ENCODE measurements around the gene TAB2.

The TAB2 gene

GRCh38 chr6:149357726-149358538 is 40.4 kb downstream of the TAB2 start:
- TF ChIP-seq NFRKB (IDR thresholded peaks at IDR 0.05): no peak
- TF ChIP-seq HDGF (IDR thresholded peaks at IDR 0.05; ENCODE audit: borderline replicate concordance): no peak
- no peak for TF ChIP-seq TARDBP (IDR thresholded peaks at IDR 0.05)
- no peak for TF ChIP-seq ZNF384 (IDR thresholded peaks at IDR 0.05)
- no peak for TF ChIP-seq FOXM1 (IDR thresholded peaks at IDR 0.05; ENCODE audit: borderline replicate concordance)
- TF ChIP-seq BHLHE40 (IDR thresholded peaks at IDR 0.05; ENCODE audit: borderline replicate concordance): no peak
- no peak for TF ChIP-seq FOXA1 (IDR thresholded peaks at IDR 0.05)
- TF ChIP-seq ELF4 (IDR thresholded peaks at IDR 0.05): no peak
- TF ChIP-seq SP1 (IDR thresholded peaks at IDR 0.05): no peak
- DNase-seq (ENCODE audit: extremely low spot score): no peak
- POLR2A ChIA-PET: no interaction called here
- CTCF ChIA-PET: no interaction called here

GRCh38 chr6:149359440-149359839 is 41.9 kb downstream of the TAB2 start:
- ChIA-PET POLR2A (no interaction called here), CTCF (no interaction called here)

GRCh38 chr6:149360536-149360935 is 43.0 kb downstream of the TAB2 start:
- ChIA-PET CTCF (no interaction called here), POLR2A (no interaction called here)
- no peak for DNase-seq (ENCODE audit: extremely low spot score)
- TF ChIP-seq HDGF (IDR thresholded peaks at IDR 0.05; ENCODE audit: borderline replicate concordance) (no peak), TARDBP (IDR thresholded peaks at IDR 0.05) (no peak), SUZ12 (IDR thresholded peaks at IDR 0.05) (no peak), PKNOX1 (IDR thresholded peaks at IDR 0.05) (no peak), FOXA1 (IDR thresholded peaks at IDR 0.05) (no peak), L3MBTL2 (conservative IDR thresholded peaks at IDR 0.05) (no peak), FOXM1 (IDR thresholded peaks at IDR 0.05; ENCODE audit: borderline replicate concordance) (no peak), ARNT (IDR thresholded peaks at IDR 0.05) (no peak), ELF4 (IDR thresholded peaks at IDR 0.05) (no peak), FOXK2 (IDR thresholded peaks at IDR 0.05) (no peak), BHLHE40 (IDR thresholded peaks at IDR 0.05; ENCODE audit: borderline replicate concordance) (no peak), CTBP1 (IDR thresholded peaks at IDR 0.05; ENCODE audit: borderline replicate concordance) (no peak), ZNF384 (IDR thresholded peaks at IDR 0.05) (no peak), SP1 (IDR thresholded peaks at IDR 0.05) (no peak), LEF1 (IDR thresholded peaks at IDR 0.05; ENCODE audit: borderline replicate concordance) (no peak), NFRKB (IDR thresholded peaks at IDR 0.05) (no peak)

More at GRCh38 chr6:149359440-149359839, 41.9 kb downstream of the TAB2 start:
- no peak for DNase-seq (ENCODE audit: extremely low spot score)
- TF ChIP-seq ZNF384 (IDR thresholded peaks at IDR 0.05) (no peak), FOXA1 (IDR thresholded peaks at IDR 0.05) (no peak), SUZ12 (IDR thresholded peaks at IDR 0.05) (no peak), ELF4 (IDR thresholded peaks at IDR 0.05) (no peak), FOXK2 (IDR thresholded peaks at IDR 0.05) (no peak), PKNOX1 (IDR thresholded peaks at IDR 0.05) (no peak), TARDBP (IDR thresholded peaks at IDR 0.05) (no peak), L3MBTL2 (conservative IDR thresholded peaks at IDR 0.05) (no peak), CTBP1 (IDR thresholded peaks at IDR 0.05; ENCODE audit: borderline replicate concordance) (no peak), NFRKB (IDR thresholded peaks at IDR 0.05) (no peak)

- DNase-seq (ENCODE audit: extremely low spot score): no peak
- CTCF ChIA-PET: no interaction called here
- POLR2A ChIA-PET: no interaction called here
- TF ChIP-seq SUZ12 (IDR thresholded peaks at IDR 0.05): no peak
- TF ChIP-seq L3MBTL2 (conservative IDR thresholded peaks at IDR 0.05): no peak
- TF ChIP-seq NFRKB (IDR thresholded peaks at IDR 0.05): no peak
- TF ChIP-seq FOXA1 (IDR thresholded peaks at IDR 0.05): no peak
- TF ChIP-seq CTBP1 (IDR thresholded peaks at IDR 0.05; ENCODE audit: borderline replicate concordance): no peak
- TF ChIP-seq LEF1 (IDR thresholded peaks at IDR 0.05; ENCODE audit: borderline replicate concordance): no peak
- no peak for TF ChIP-seq SP1 (IDR thresholded peaks at IDR 0.05)
- TF ChIP-seq BHLHE40 (IDR thresholded peaks at IDR 0.05; ENCODE audit: borderline replicate concordance): no peak
- no peak for TF ChIP-seq ARNT (IDR thresholded peaks at IDR 0.05)
- no peak for TF ChIP-seq PKNOX1 (IDR thresholded peaks at IDR 0.05)
- no peak for TF ChIP-seq FOXM1 (IDR thresholded peaks at IDR 0.05; ENCODE audit: borderline replicate concordance)
- no peak for TF ChIP-seq ELF4 (IDR thresholded peaks at IDR 0.05)
- TF ChIP-seq TARDBP (IDR thresholded peaks at IDR 0.05): no peak
- TF ChIP-seq FOXK2 (IDR thresholded peaks at IDR 0.05): no peak
- TF ChIP-seq ZNF384 (IDR thresholded peaks at IDR 0.05): no peak
- no peak for TF ChIP-seq HDGF (IDR thresholded peaks at IDR 0.05; ENCODE audit: borderline replicate concordance)
These were observed 44.8 kb downstream of the TAB2 start for GRCh38 chr6:149362289-149362688.

- DNase-seq (ENCODE audit: extremely low spot score): no peak
- TF ChIP-seq ZNF384 (IDR thresholded peaks at IDR 0.05) (no peak), HDGF (IDR thresholded peaks at IDR 0.05; ENCODE audit: borderline replicate concordance) (no peak), PKNOX1 (IDR thresholded peaks at IDR 0.05) (no peak), TARDBP (IDR thresholded peaks at IDR 0.05) (no peak), LEF1 (IDR thresholded peaks at IDR 0.05; ENCODE audit: borderline replicate concordance) (no peak), CTBP1 (IDR thresholded peaks at IDR 0.05; ENCODE audit: borderline replicate concordance) (no peak)
- CTCF ChIA-PET: no interaction called here
- POLR2A ChIA-PET: interaction anchor here (0.7 kb wide), 1 partner anchor 29 kb away, joined by 3 read pairs; no protein-coding TSS in a partner anchor
These were observed 45.6 kb downstream of the TAB2 start for GRCh38 chr6:149363154-149363553.
